ENCODE results near the gene CERT1.

CERT1 gene

DNA sequence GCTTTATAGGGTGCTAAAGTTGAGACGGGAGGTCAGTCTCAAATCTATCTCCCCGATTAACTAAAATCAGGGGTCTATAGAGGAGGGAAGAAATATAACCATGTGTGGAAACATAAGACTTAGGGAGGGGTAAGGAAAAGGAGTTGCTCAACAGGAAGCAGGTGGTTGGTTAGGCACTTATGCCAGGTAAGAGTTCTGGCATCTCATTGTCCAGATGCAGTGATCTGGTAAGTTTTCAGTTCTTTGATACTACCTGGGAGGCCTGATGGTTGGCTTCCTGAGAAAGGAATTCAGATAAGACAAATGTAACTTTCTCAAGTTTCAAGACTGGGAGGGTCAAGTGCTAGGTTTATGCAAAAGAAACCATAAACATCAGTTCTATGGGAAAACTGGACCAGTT is 47.7 kb downstream of the CERT1 start:
- no peak overlapping the region for H3K4me3 ChIP-seq (ENCODE audit: low read length)
- no peak for DNase-seq (ENCODE audit: low read depth)
- no peak for TF ChIP-seq CTCF (conservative IDR thresholded peaks at IDR 0.05; ENCODE audit: low read length)

DNA sequence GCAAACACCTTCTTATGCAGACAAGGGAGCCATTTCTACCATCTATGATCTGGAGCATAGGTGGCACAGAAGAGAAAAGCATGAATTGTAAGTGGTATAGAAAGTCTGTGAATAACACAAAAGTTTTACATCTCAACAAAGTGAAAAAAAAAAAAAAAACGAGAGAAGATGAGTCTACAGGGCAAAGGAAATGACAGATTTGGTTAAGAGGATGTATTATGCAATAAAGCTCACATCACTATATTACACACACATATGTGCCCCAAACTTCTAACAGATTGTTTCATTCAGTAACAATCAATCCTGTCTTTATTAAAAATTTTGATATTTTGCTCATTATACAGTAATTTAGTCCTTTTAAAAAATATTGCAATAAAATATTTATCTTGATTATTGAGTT is 49.8 kb downstream of the CERT1 start:
- no peak for TF ChIP-seq CTCF (conservative IDR thresholded peaks at IDR 0.05; ENCODE audit: low read length)
- DNase-seq (ENCODE audit: low read depth), result peak; percentile 60
- H3K4me3 ChIP-seq (ENCODE audit: low read length), result no peak overlapping the region

- DNase-seq (ENCODE audit: low read depth), result no peak
These were observed 50.4 kb downstream of the CERT1 start for GRCh38 chr5:75460942-75461610.

GRCh38 chr5:75460532-75460931 is 50.9 kb downstream of the CERT1 start:
- TF ChIP-seq CTCF (conservative IDR thresholded peaks at IDR 0.05; ENCODE audit: low read length), result no peak
- no peak overlapping the region for H3K4me3 ChIP-seq (ENCODE audit: low read length)
- DNase-seq (ENCODE audit: low read depth), result no peak

More at GRCh38 chr5:75460942-75461610, 50.4 kb downstream of the CERT1 start:
- TF ChIP-seq CTCF (conservative IDR thresholded peaks at IDR 0.05; ENCODE audit: low read length), result no peak
- no peak overlapping the region for H3K4me3 ChIP-seq (ENCODE audit: low read length)

DNA sequence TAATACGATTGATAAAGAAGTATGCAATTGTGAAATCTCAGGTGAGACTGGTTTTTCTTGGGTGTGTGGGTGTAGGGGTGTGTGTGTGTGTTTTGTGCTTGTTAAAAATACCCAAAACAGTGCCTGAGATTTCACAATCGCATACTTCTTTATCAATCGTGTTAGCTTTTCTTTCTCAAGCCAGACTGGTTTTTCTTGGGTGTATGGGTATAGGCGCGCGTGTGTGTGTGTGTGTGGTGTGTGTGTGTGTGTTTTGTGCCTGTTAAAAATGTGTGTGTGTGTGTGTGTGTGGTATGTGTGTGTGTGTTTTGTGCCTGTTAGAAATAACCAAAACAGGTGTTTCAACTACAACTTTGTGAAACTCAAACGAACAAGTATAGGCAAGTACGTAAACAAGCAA is 53.7 kb downstream of the CERT1 start:
- no peak for TF ChIP-seq CTCF (conservative IDR thresholded peaks at IDR 0.05; ENCODE audit: low read length)
- H3K4me3 ChIP-seq (ENCODE audit: low read length), result no peak overlapping the region
- no peak for DNase-seq (ENCODE audit: low read depth)

- H3K4me3 ChIP-seq (ENCODE audit: low read length), result no peak overlapping the region
- TF ChIP-seq CTCF (conservative IDR thresholded peaks at IDR 0.05; ENCODE audit: low read length), result no peak
- DNase-seq (ENCODE audit: low read depth), result no peak
These were observed 54.3 kb downstream of the CERT1 start for GRCh38 chr5:75457161-75457560.

GRCh38 chr5:75450069-75450468 is 61.4 kb downstream of the CERT1 start:
- no peak overlapping the region for H3K4me3 ChIP-seq (ENCODE audit: low read length)
- no peak for DNase-seq (ENCODE audit: low read depth)
- no peak for TF ChIP-seq CTCF (conservative IDR thresholded peaks at IDR 0.05; ENCODE audit: low read length)
